Progenitor cell of endocrine pancreas (in vitro differentiated cells): ENCODE data around the gene RALGPS2. TPM values are rescaled to one million over a fixed set of nuclear protein-coding genes. Genes with fewer than 3 reads are reported as not detected.
"Not testable (repeated sequence)": the region's sequence is repeated elsewhere in the genome, so short reads cannot be mapped to it uniquely, and the experiment has no call there.

Source experiments
- DNase-seq: peaks from one replicate; pipeline ENCODE4 v3.0.0; 2021; ENCODE audit warnings: low spot score; ENCODE audit not compliant: unreplicated experiment
- H3K27ac Mint-ChIP-seq: 2 replicates; pipeline ENCODE4 v1.8.0; 2021; ENCODE audit warnings: mild to moderate bottlenecking, moderate library complexity, mixed read lengths
- H3K27me3 Mint-ChIP-seq: 2 replicates; pipeline ENCODE4 v1.8.0; 2021; ENCODE audit warnings: mixed read lengths
- H3K36me3 Mint-ChIP-seq: 2 replicates; pipeline ENCODE4 v1.8.0; 2022; ENCODE audit warnings: mixed read lengths; ENCODE audit not compliant: insufficient read depth
- H3K4me1 Mint-ChIP-seq: 2 replicates; pipeline ENCODE4 v1.8.0; 2021; ENCODE audit warnings: low read depth, mixed read lengths
- H3K4me3 Mint-ChIP-seq: 2 replicates; pipeline ENCODE4 v1.8.0; 2021; ENCODE audit warnings: low read depth, mild to moderate bottlenecking, moderate library complexity, mixed read lengths
- H3K9me3 Mint-ChIP-seq: 2 replicates; pipeline ENCODE4 v1.8.0; 2021; ENCODE audit warnings: low read depth, mixed read lengths
- total RNA-seq: library from RNA; stranded (reverse); gene quantifications from 2 replicates; pipeline ENCODE4 v1.2.1, GENCODE V29; 2021
- TF ChIP-seq, protein P1 (sequence below): fragments of 200-600 bp; sonication (generic); IDR thresholded peaks from one replicate; pipeline ENCODE4 v1.5.0; 2021; ENCODE audit warnings: antibody characterized with exemption, mild to moderate bottlenecking; ENCODE audit not compliant: unreplicated experiment

The RALGPS2 gene
- total RNA-seq, 1 donor from 2014 or later = 58.9 TPM

DNA sequence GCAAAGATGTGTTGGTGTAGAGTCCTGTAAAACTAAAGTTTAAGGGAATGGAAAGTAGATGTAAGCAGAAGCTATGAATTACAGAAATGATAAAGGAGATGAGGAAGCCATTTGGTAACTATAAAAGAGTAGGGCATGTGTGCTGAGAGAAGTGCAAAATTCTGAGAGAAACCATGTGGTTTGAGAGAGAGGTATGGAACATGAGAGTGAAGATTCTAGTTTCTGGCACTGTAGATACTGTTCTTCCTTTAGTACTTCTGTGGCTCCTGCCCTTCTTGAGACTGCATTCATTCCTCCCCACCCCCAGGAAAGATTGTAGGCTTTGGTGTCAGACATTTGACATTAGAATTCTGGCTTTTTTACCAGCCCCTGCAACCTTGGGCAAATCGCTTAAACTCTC is 15.4 kb downstream of the RALGPS2 start:
- Mint-ChIP-seq H3K9me3 (peaks cover 11% of the 10 kb centered on the region), H3K36me3 (peaks cover 50% of the 10 kb centered on the region), H3K27ac (no peak overlapping the region), H3K4me3 (no peak overlapping the region), H3K4me1 (peaks cover 2% of the 10 kb centered on the region), H3K27me3 (no peaks in the 10 kb centered on the region)
- no peak for DNase-seq
- TF ChIP-seq, protein P1, sequence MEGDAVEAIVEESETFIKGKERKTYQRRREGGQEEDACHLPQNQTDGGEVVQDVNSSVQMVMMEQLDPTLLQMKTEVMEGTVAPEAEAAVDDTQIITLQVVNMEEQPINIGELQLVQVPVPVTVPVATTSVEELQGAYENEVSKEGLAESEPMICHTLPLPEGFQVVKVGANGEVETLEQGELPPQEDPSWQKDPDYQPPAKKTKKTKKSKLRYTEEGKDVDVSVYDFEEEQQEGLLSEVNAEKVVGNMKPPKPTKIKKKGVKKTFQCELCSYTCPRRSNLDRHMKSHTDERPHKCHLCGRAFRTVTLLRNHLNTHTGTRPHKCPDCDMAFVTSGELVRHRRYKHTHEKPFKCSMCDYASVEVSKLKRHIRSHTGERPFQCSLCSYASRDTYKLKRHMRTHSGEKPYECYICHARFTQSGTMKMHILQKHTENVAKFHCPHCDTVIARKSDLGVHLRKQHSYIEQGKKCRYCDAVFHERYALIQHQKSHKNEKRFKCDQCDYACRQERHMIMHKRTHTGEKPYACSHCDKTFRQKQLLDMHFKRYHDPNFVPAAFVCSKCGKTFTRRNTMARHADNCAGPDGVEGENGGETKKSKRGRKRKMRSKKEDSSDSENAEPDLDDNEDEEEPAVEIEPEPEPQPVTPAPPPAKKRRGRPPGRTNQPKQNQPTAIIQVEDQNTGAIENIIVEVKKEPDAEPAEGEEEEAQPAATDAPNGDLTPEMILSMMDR = no peak

DNA sequence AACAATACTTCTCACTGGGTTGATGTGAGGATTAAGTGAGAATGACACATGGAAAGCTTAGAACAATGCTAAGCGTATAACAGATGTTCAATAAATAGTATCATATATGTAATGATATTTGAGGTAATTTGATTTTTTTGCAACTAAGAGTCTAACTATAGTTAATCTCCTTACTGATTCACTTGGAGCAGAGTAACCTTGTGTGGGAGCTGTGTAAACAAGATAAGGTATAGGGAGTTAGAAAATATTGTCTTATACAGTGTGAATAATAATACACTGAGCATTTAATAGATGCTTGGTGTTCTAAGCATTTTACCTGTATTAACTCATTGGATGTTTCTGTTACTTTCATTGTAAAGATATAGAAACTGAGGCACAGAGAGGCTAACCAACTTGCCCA is 15.9 kb downstream of the RALGPS2 start:
- TF ChIP-seq, protein P1 = no peak
- DNase-seq = no peak
- Mint-ChIP-seq H3K36me3 (peaks cover 48% of the 10 kb centered on the region), H3K9me3 (peaks cover 11% of the 10 kb centered on the region), H3K27ac (no peak overlapping the region), H3K4me1 (peaks cover 2% of the 10 kb centered on the region), H3K27me3 (no peaks in the 10 kb centered on the region), H3K4me3 (no peak overlapping the region)

GRCh38 chr1:178743801-178744200 is 18.8 kb downstream of the RALGPS2 start:
- Mint-ChIP-seq H3K9me3 (peaks cover 11% of the 10 kb centered on the region), H3K27ac (no peak overlapping the region), H3K4me3 (no peak overlapping the region), H3K4me1 (peaks cover 3% of the 10 kb centered on the region), H3K27me3 (no peaks in the 10 kb centered on the region), H3K36me3 (peaks cover 38% of the 10 kb centered on the region)
- no peak for DNase-seq
- TF ChIP-seq, protein P1 = no peak

GRCh38 chr1:178745260-178745659 is 20.2 kb downstream of the RALGPS2 start:
- Mint-ChIP-seq H3K27me3 (no peaks in the 10 kb centered on the region), H3K36me3 (peaks cover 40% of the 10 kb centered on the region), H3K4me1 (peaks cover 3% of the 10 kb centered on the region), H3K4me3 (no peak overlapping the region), H3K27ac (no peak overlapping the region), H3K9me3 (peaks cover 11% of the 10 kb centered on the region)
- no peak for DNase-seq
- TF ChIP-seq, protein P1 = no peak

GRCh38 chr1:178746345-178746744 is 21.3 kb downstream of the RALGPS2 start:
- Mint-ChIP-seq H3K9me3 (peaks cover 11% of the 10 kb centered on the region), H3K4me3 (no peak overlapping the region), H3K27me3 (no peaks in the 10 kb centered on the region), H3K27ac (no peak overlapping the region), H3K36me3 (peaks cover 36% of the 10 kb centered on the region), H3K4me1 (peaks cover 5% of the 10 kb centered on the region)
- no peak for DNase-seq
- TF ChIP-seq, protein P1 = no peak

- H3K36me3 Mint-ChIP-seq = peaks cover 26% of the 10 kb centered on the region
- H3K4me1 Mint-ChIP-seq, H3K27me3 Mint-ChIP-seq, DNase-seq, H3K27ac Mint-ChIP-seq, H3K9me3 Mint-ChIP-seq, H3K4me3 Mint-ChIP-seq: not testable (repeated sequence)
Observed at GRCh38 chr1:178747361-178747760, 22.3 kb downstream of the RALGPS2 start.
